ENCODE data around the gene DUOX2.
A peak's percentile ranks its signal among the peaks of the same experiment; 100 is the strongest.
"Not testable (repeated sequence)": the region's sequence is repeated elsewhere in the genome, so short reads cannot be mapped to it uniquely, and the experiment has no call there.

DUOX2 gene

DNA sequence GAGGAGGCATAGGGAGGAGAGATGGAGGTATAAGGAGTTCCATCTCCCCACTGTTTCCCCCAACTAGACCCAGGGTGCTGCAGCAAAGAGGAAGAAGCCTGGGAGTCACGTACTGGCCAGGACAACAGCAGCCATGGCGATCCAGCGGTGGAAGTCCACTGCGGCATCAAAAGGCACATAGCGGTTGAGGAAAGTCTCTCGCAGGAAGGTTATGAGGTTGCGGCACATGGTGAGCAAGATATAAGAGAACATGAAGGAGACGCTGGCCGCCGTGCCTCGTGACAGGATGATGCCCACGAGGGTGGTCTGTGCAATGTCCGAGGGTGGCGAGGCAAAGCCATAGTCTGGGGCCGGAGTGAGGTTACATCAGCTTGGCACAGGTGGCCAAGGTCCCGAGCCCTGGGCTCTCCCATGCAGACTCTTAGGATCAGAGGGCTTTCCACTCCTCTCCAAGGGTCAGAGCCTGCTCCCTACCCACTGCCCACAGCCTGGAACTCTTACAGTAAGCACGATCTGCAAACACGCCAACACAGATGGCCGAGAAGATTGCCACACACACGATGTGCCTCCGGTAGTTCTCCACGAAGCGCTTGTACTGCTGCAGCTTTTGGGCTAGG lies 14.3 kb downstream of the DUOX2 start:
- DNase-seq, result no peak

DNA sequence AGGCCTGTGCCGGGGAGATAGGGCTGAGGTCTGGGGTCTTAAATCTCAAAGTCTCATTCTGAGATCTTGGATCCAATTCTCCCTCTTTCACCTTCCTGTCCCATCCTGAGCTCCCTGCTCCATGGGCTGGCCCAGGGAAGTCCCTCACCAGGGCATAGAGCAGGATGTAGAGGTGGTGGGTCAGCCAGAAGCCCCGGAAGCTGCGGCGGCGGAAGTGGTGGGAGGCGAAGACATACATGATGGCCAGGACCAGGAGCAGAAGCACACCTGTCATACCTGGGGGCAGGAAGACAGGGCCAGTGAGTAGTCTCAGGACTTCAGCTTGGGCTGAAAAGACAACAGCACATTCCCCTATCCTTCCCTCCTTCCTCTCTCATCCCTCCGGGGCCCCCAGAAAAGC lies 16.5 kb downstream of the DUOX2 start:
- DNase-seq, result no peak

DNA sequence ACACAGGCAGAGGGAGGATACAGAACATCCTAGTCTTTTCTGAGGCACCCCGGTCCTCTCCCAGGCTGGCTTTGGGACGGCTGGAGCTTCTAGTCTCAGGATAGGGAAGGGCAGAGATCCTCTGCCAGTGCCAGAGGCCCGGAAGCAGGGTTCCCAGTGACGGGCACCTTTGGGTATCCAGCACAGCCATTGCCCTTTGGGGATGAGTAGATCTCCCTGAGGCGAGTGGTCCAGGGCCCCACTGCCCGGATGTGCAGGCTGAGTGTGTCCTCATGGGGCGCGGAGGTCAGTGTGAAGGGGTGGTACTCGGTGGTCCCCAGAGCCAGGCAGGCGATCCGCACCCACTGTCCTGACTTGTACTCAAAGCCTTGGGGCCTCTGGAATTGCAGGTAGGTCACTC lies 18.3 kb downstream of the DUOX2 start:
- no peak for DNase-seq

DNA sequence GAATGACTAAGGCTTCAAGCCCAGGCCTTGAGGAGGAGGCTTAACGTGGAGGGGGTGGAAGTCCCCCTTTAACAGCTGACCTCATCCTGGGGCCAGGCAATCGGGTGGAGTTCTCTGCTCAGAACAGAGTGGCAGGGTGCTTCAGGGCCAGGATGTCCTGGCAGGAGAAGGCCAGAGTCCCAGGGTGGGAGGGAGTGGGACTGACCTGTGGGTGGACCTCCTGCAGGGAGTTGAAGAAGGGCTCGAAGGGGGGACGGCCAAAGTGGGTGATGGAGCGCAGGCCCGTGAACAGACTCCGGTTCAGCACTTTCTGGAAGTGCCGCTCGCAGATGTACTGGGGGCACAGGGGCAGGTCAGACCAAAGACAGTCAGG lies 19.6 kb downstream of the DUOX2 start:
- no peak for DNase-seq

DNA sequence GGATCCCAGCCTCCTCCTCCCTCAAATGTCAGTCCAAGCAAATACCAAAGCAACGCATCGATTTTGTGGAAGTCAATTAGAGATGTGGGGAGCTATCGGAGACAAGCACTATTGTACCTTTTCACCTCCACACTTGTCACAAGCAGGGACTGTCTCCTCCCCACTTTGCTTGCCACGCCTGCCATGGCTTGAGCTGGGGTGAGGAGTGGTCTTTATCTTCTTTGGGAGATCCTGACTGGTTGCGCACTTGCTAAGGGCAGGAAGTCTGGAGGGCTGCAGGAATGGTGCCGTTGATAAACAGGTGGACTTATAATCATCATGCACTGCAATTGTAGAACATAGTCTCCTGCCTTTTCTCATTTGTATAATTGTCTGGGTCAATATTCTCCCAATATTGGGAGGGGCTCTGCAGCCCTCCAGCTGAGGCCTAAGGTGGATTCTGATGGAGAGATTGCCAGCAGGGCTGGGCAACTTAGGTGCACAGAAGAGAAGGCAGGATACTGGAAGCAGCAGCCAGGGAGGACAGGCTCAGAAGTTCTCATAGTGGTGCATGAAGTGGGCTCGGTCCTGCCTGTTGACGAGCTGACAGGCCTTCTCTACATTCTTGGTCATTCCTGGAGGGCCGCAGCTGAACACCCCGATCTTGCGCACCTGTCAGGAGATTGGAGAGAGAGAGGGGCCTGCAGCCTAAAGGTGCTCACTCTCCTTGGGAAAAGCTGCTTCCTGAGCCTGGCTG lies 20.2 kb downstream of the DUOX2 start:
- DNase-seq, result no peak

DNA sequence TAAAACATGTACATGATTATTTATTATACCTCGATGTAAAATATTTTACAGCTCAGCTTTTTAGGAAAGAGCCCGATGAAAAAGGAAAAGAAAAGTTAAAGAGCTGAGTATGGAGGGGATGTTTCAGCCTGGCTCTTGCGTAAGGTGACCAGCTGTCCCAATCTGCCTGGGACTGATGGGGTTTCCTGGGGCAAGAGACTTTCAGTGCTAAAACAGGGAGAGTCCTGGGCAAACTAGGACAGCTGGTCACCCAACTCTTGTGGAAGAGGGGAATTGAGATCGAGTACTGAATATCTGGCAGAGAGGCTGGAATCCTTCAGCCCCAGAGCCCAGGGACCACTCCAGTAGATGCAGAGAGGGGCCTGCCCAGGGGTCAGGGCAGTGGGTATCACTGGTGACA lies 21.0 kb downstream of the DUOX2 start:
- no peak for DNase-seq

DNA sequence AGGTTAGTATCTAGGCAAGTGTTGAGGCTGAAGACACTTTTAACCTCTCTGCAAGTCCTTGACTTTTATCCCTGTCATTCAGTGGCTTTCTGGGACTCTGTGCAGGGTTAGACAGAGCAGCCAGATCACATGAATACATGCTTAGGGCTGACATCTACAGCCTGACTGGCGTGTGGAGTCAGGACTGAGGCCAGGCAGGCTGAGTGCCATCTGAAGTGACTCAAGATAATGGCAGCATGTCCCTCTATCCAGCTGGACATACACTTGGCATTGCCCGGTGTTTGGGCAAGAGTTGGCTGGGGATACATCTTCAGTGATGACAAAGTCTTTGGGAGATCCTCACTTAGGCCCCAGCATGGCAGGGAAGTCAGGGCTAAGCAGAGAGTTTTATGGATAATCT lies 22.4 kb downstream of the DUOX2 start:
- no peak for DNase-seq

DNA sequence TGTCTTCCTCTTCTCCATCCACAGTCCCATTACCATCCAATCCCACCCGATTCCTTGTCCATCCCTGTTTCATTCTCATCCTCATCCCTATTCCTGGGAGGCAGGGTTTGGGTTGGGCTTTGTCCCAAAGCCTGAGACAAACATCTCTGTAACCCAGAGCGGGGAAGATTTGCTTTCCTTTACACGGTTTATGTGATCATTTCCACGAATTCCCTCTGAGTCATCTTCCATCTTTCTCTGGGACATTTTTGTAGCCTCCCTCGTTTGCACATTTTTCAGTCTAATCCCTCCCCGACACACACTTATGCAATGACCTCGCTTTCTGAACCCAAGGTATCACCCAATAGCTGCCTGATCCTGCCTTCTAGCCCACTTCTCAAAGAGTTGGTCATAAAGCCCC lies 22.8 kb downstream of the DUOX2 start:
- no peak for DNase-seq

DNA sequence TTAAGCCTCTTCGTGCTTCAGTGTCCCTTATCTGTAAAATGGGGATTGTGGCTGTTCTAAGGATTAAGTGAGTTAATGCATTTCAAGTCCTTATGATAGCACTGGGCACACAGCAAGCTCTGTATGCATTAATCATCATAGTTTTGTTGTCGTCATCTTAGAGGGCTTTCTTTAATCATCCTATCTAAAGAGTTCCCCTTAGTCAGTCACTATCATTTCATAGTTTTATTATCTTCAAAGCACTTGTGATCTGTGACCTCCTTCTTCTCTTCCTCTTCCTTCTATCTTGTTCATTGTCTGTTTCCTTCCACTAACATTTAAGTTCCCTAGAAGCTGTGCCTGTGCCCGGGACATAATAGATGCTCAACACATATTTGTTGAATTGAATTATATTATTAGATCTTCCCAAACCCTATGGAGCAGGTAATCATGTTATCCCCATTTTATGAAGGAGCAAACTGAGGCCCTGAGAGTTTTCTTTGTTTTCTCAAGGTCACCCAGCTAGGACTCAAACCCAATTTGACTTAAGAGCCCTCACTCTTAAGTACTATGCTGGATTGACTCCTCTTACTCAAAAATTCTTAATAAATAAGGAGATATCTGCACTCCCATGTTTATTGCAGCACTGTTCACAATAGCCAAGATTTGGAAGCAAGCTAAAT lies 24.1 kb downstream of the DUOX2 start:
- no peak for DNase-seq

DNA sequence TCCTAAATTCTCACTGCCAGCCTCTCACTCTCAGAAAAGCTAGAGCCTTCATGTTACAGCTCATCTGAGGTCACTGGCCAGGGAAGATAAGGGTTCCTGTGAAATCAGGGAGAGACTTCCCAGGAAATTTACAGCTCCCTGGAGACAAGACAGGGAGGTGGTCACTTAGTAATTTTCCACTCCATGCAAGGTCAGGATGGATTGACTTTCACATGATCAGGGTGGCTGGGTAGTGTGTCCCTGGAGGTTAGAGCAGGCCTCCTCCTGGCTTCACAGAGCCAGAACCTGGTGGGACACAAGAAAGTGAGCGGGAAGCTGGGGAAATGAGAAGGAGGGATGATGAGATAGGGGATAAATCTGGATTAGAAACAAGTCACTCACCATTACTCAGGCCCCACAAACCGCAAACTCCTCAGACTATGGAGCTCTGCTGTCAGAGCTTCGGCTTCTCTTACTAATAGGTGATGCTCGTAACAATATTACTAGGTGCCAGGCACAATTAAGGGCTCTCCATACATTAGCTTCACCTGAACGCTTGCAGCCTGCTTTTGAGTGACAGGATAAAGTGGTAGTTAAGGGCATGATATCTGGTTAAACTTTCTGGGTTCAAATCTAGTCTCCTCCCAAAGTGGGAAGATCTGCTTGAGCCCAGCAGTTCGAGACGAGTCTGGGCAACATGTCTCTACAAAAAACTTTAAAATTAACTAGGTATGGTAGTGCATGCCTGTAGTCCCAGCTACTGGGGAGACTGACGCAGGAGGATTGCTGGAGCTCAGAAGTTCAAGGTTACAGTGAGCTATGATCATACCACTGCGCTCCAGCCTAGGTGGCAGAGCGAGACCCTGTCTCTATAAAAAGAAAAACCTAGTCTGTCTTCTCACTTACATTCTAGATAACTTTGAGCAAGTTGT lies 24.9 kb downstream of the DUOX2 start:
- DNase-seq, result no peak

DNA sequence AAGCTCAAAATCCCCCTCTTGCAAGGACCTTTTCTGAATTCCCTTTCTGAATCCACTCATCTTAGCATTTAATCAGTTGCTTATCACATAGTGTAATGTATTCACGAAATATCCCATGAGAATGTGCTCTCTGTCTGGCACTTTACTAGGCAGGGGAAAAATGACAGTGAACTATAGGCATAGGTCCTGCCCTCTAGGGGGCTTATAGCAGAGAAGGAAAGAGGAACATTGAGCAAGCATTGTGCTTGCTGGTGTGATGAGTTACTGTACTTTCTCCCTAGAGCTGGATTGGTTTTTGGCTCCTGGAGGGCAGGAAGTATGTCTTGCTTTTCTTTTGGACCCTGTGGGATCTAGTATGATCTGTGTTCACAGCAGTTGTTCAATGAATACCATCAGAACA lies 26.5 kb downstream of the DUOX2 start:
- DNase-seq, result no peak

DNA sequence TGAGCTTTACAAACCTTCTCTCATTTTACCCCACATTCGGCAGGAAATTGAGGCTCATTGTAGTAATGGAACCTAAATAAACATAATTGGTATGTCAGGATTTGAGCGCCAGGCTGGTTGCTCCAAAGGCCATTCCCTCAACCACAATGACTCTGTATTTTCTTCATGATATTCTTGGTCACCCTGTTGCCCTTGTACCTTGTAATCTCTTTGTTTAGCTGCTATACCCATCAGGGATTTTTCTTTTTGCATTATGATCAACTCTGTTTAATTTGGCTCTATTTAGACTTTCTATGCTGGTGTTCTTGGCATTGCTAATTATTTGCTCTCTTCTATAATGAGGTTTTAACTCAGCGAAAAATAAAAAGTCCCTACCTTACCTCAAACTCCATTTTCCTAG lies 29.8 kb downstream of the DUOX2 start:
- DNase-seq, result no peak

DNA sequence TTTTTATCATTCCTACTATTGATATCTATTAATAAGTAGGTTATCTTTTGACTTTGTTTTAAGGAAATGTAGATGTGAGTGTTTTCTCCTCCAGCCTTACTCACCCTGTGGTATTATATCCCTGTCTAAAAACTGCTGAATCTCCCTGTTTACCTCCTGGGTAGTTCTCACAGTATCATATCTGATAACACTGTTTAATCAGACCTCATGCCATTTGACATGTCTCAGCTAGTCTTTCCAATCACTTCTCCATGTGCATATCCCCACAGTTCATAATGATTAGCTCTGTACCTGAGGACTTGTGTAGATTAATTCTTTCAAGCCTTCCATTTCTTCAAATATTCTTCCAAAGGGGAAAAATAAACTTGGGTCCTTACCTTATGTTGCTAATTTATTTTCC lies 30.7 kb downstream of the DUOX2 start:
- DNase-seq, result no peak

DNA sequence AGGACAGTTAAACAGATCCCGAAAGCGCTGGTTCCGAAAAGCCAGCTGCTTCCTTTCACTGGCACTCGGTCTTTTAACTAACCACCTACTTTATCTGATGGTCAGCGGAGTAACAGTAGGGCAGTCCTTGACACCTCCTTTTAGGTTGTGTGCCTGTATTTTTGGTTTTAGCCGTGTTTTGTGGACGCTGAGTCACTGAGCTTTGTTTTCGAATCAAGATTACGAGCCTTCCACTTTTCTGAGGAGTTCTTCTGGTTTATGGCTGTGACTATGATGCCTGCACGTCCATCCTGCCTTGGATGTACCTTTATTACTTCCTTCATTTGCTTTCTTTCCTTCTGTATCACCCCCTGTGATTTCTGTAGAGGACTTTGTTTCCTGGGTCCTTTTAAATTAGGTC lies 31.6 kb downstream of the DUOX2 start:
- not testable (repeated sequence) for DNase-seq

DNA sequence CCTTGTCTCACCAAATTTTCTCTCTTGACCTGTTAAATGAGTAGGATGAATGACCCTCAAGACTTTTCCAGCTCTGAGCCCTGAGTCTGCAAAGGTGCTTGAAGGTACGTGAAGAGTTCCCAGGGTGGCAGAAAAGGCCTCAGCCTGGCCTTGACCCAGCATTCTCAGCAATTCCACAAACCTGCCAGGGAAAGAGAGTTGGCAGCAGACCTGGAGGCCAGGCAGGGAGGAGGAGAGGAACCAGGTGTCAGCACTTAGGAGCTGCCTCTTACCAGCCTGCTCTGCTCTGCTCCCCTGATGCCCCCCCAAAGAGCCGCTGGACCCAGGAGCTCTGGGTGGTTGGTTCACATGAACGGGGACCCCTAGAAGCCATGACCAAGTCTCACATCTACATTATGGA lies 33.4 kb downstream of the DUOX2 start:
- peak in 1 of 14 donors; percentile 45 for DNase-seq

DNA sequence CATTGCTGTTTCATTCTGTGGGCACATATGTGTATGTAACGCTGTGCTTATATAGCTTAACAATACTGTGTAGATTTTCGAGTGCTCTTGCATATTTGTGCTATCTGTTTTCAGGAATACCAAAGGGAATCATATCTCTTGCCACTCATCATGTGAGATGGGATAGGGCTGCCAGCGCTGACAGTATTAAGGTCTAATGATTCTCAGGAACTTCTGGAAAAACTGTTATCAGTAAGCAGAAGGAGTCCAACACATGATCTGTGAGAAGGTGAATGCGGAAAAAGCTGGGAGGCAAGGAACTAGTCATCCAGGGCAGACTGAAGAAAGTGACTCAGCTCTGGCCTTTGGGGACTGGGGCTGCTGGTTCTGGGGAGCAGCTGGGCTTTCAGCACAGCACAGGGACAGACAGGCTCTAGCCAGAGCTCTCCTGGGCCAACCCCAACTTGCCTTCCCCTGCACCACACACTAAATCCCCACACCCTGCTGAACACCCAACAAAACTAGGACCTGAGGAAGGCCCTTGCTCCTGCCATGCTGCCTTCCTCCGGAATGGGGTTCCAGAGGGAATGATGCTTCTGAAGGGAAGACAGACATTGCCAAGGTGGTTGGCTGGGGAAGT lies 34.2 kb downstream of the DUOX2 start:
- DNase-seq, result not testable (repeated sequence)

DNA sequence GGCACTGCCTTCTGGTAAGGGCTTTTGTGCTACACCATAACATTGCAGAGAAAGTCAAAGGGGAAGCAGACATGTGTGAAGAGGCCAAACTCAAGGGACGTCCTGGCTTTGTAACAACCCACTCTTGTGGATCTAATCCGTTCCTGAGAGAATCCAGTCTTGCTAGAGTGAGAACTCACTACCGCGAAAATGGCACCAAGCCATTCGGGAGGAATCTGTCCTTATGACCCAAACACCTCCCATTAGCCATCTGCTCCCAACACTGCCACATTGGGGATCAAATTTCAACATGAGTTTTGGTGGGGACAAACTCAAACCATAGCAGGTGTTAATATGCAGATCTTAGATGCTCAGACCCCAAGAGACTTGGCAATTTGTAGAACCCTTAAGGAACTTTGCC lies 34.8 kb downstream of the DUOX2 start:
- not testable (repeated sequence) for DNase-seq

DNA sequence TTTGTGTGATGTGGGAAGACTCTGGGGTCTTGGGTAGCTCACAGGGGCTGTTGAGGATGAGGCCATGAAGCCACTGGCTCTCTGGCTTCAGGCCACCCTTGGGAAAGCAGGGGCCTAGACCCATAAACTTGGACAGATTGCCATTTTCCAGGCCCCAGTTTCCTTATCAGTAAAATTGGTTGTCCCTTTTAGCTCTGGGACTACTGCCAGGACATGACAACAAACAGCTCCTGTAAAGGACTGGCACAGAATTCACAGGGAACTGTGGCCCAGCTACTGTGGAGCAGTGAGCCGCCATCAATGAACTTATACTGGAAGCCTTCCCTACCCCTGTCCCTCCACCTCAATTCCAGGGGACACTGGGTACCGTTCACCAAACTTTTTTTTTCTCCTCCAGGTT lies 36.6 kb downstream of the DUOX2 start:
- not testable (repeated sequence) for DNase-seq

DNA sequence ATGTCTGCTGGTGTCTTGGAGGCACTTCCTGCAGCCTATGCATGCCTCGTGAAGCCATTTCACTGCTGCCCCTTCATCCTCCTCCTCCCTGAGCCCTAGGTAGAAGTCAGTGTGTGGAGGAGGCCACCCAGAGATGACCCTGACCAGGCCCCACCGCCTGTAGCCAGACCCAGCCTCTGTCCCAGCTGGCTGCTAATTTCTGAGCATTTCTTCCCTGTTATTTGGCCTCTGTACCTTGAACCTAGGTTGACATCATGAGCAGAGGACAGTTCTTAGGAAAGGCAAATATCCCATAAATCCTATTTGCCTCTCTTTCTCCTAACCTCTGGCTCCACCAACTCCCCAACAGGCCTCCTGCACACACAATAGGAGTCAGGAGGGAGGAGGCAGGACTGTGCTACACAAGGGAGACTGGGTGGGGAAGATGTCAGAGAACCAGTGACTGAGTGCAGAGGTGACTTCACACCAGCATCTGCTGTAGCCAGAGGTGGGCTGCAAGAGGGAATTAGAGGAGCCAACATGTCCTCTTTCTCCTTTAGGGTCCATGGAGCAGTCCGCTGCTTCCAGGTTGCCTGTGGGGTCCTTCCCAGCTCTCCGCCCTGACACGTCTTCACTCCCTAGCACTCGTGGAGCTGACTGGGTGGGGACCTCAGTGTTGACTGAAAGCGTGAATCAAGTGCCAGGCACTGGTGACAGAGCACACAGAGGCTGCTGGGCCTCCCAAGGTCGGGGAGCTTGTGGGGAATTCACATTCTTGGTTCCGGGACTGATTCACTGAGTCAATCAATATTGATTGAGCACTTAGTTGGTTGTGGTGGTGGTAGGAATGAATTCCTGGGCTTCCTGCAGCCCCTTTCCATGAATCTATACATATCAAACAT lies 38.3 kb downstream of the DUOX2 start:
- not testable (repeated sequence) for DNase-seq

DNA sequence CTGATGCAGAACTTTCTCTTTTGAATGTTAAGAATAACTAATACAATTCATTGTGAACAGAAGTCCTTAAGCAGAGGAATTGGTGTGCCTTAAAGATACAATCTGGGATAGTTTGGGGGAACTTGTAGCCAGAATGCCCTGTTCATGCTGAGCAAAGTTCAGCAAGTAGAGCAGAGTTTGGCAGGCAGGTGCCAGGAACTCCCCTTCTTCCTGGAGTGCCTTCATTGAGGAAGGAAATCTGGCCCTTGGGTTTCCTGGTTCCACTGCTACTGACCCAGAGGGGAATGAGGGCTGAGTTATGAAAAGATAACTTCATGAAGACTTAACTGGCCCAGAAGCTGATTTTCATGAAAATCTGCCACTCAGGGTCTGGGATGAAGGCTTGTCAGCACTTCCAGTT lies 40.4 kb downstream of the DUOX2 start:
- DNase-seq, result not testable (repeated sequence)

DNA sequence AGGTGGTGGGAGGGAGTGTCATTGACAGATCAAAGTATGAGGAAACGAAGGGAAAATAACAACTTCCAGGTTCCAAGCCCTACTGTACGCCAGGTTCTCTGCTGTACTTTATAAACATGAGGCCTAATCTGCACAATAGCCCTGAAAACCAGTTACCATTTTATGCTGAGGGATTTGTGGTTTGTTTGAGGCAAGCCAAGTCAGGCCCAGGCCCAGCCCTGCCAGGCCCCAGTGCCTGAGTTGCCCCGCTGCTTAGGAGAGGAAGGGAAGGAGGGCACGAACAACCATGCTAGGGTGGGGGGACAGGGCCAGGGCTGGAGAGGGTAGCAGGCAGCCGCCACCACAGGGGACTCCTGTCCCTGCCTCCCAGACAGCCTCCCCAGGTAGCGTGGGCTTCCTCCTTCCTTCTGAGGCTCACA lies 44.0 kb downstream of the DUOX2 start:
- DNase-seq, result not testable (repeated sequence)

Data from C1 segment of cervical spinal cord (tissue), 14 donors.